Body of pancreas (tissue), 4 donors: Measurements from ENCODE around the gene WDFY4. TPM values are rescaled to one million over a fixed set of nuclear protein-coding genes. Genes with fewer than 3 reads are reported as not detected.
A peak's percentile ranks its signal among the peaks of the same experiment; 100 is the strongest.

ENCODE experiments used
- ATAC-seq: fragments of 150-250 bp; one replicate; pipeline ENCODE4 v1.9.1; 2016
- DNase-seq, 4 donors: peaks; one replicate each; pipeline ENCODE4 v3.0.0-alpha.2; 2019
- H3K27ac ChIP-seq, 4 donors: fragments of 200-600 bp; sonication (generic); 1 replicate in 3 of 4; 2 replicates in 1 of 4; pipeline versions ENCODE4 v1.5.1 to v1.6.1; 2016 to 2019; ENCODE audit warnings: mild to moderate bottlenecking in 1 of 4, mixed read lengths in 1 of 4, moderate library complexity in 1 of 4
- H3K27me3 ChIP-seq, 2 donors: fragments of 200-600 bp; sonication (generic); one replicate each; pipeline ENCODE4 v1.6.0; 2016; ENCODE audit warnings: mild to moderate bottlenecking in 1 of 2
- H3K36me3 ChIP-seq, 2 donors: fragments of 200-600 bp; sonication (generic); replicated peaks in 1 of 2; 2 replicates each; pipeline ENCODE4 v1.5.1; 2016; ENCODE audit warnings: low read depth in 2 of 2; ENCODE audit not compliant: insufficient read depth in 1 of 2
- H3K4me1 ChIP-seq: fragments of 200-600 bp; sonication (generic); one replicate; pipeline ENCODE4 v1.6.0; 2016
- H3K4me3 ChIP-seq, 2 donors: fragments of 200-600 bp; sonication (generic); 1 replicate in 1 of 2; 2 replicates in 1 of 2; pipeline ENCODE4 v1.5.1; 2016 to 2019
- H3K9me3 ChIP-seq, 3 donors: fragments of 200-600 bp; sonication (generic); 1 replicate in 2 of 3; 2 replicates in 1 of 3; pipeline ENCODE4 v1.5.1; 2016
- POLR2A ChIP-seq, 3 donors: fragments of 450-650 bp; IDR thresholded peaks; one replicate each; pipeline ENCODE4 v1.6.1; 2016; ENCODE audit warnings: antibody characterized with exemption in 3 of 3, mild to moderate bottlenecking in 2 of 3
- WGBS, 2 donors: methylation state at CpG; one replicate each; pipeline ENCODE4 v1.1.5; 2017; 5-methylcytosine and 5-hydroxymethylcytosine counted together
- intact Hi-C: fragments of 100-400 bp; cut with DNase I; formaldehyde crosslinking; loops from one replicate; pipeline ENCODE4 v1.15.1; 2023
- total RNA-seq, 2 donors: library from RNA; depleted of rRNA; stranded (reverse); fragments of >200 nt; gene quantifications; one replicate each; pipeline ENCODE4 v1.1.0, GENCODE V29; 2016
- TF ChIP-seq, protein P1 (sequence below), 7 experiments: fragments of 450-650 bp in 4 of 7; fragments of 200-600 bp in 3 of 7; sonication (generic) in 3 of 7; IDR thresholded peaks; one replicate each; pipeline ENCODE4 v1.5.1; 2016 to 2019; ENCODE audit warnings: antibody characterized with exemption in 7 of 7

The WDFY4 gene
- total RNA-seq, 2 donors from 2014 or later, result 0.66 to 2.3 TPM

DNA sequence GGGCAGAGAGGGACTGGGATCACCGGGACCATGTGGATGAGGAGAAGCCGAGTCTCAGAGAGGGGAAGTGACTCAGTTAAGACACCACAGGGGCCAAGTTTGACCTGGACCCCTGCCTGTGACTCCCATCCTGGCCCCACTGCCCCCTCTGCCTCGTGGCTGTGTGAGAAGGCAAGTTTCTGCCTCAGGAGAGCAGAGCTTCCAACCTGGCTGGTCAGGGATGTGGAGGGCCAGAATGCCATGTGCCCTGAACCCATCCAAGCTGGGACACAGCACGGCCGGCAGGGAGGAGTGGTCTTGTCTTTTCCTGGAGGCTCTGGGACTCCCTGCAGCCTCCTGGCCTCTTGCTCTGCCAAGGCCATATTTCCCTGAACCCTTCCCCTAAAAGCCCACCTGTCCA, 19.5 kb downstream of the WDFY4 start:
- Histone ChIP-seq H3K4me3 (no peak overlapping the region), H3K36me3 (no peaks in the 10 kb centered on the region), H3K27me3 (peaks cover 0 to 4% of the 10 kb centered on the region in 2 donors), H3K4me1 (no peaks in the 10 kb centered on the region), H3K9me3 (no peaks in the 10 kb centered on the region), H3K27ac (no peak overlapping the region)
- ATAC-seq (no peak), DNase-seq (no peak)
- TF ChIP-seq POLR2A (IDR thresholded peaks at IDR 0.05), result no peak
- TF ChIP-seq, protein P1, sequence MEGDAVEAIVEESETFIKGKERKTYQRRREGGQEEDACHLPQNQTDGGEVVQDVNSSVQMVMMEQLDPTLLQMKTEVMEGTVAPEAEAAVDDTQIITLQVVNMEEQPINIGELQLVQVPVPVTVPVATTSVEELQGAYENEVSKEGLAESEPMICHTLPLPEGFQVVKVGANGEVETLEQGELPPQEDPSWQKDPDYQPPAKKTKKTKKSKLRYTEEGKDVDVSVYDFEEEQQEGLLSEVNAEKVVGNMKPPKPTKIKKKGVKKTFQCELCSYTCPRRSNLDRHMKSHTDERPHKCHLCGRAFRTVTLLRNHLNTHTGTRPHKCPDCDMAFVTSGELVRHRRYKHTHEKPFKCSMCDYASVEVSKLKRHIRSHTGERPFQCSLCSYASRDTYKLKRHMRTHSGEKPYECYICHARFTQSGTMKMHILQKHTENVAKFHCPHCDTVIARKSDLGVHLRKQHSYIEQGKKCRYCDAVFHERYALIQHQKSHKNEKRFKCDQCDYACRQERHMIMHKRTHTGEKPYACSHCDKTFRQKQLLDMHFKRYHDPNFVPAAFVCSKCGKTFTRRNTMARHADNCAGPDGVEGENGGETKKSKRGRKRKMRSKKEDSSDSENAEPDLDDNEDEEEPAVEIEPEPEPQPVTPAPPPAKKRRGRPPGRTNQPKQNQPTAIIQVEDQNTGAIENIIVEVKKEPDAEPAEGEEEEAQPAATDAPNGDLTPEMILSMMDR (IDR thresholded peaks at IDR 0.05), result no peak
- intact Hi-C loops, result no loop called here
- WGBS, 2 donors, result 43 to 60% methylated on average over 4 of the region's 5 CpGs

GRCh38 chr10:48705401-48705938, 20.8 kb downstream of the WDFY4 start:
- DNase-seq (no peak), ATAC-seq (no peak)
- H3K9me3 ChIP-seq, result no peaks in the 10 kb centered on the region
- H3K4me1 ChIP-seq, result no peaks in the 10 kb centered on the region
- H3K27me3 ChIP-seq, result peaks cover 0 to 4% of the 10 kb centered on the region in 2 donors
- H3K27ac ChIP-seq, result no peak overlapping the region
- intact Hi-C loops, result no loop called here
- no peak overlapping the region for H3K4me3 ChIP-seq
- 58 to 59% methylated on average over 9 of the region's 9 CpGs for WGBS, 2 donors
- TF ChIP-seq, protein P1 (IDR thresholded peaks at IDR 0.05), result no peak
- no peak for TF ChIP-seq POLR2A (IDR thresholded peaks at IDR 0.05)
- no peaks in the 10 kb centered on the region for H3K36me3 ChIP-seq

DNA sequence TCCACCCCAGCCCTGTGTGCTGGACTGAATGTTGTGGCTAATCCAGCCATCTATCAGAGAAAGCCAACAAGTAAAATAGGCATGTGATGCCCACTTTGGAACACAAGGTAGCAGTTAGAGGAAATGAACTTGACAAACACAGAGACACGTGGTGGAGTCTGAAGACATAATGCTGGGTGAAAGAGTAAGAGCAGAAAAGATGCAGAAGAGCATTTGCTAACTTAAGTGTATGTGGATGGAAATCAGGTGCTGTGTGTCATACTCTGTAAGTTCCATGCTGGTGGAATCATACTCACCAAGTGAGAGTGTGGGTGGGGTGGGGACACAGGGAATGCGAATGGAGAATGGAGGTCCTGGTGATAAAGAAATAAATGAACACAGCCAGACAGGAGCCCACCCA, 22.8 kb downstream of the WDFY4 start:
- Histone ChIP-seq H3K9me3 (no peaks in the 10 kb centered on the region), H3K4me3 (no peak overlapping the region), H3K27ac (no peak overlapping the region), H3K36me3 (no peaks in the 10 kb centered on the region), H3K27me3 (peaks cover 0 to 4% of the 10 kb centered on the region in 2 donors), H3K4me1 (no peaks in the 10 kb centered on the region)
- DNase-seq, result no peak
- ATAC-seq, result no peak
- intact Hi-C loops, result no loop called here
- TF ChIP-seq, protein P1 (IDR thresholded peaks at IDR 0.05), result no peak
- no peak for TF ChIP-seq POLR2A (IDR thresholded peaks at IDR 0.05)
- 38 to 47% methylated on average over 2 of the region's 2 CpGs for WGBS, 2 donors

GRCh38 chr10:48708144-48708543, 23.5 kb downstream of the WDFY4 start:
- TF ChIP-seq, protein P1 (IDR thresholded peaks at IDR 0.05), result no peak
- no peak for TF ChIP-seq POLR2A (IDR thresholded peaks at IDR 0.05)
- Histone ChIP-seq H3K4me1 (no peaks in the 10 kb centered on the region), H3K9me3 (no peaks in the 10 kb centered on the region), H3K27ac (no peak overlapping the region), H3K36me3 (no peaks in the 10 kb centered on the region), H3K4me3 (no peak overlapping the region), H3K27me3 (peaks cover 0 to 4% of the 10 kb centered on the region in 2 donors)
- intact Hi-C loops, result no loop called here
- 51 to 52% methylated on average over 5 of the region's 5 CpGs for WGBS, 2 donors
- DNase-seq (peak in 1 of 4 donors; percentile 7), ATAC-seq (no peak)

DNA sequence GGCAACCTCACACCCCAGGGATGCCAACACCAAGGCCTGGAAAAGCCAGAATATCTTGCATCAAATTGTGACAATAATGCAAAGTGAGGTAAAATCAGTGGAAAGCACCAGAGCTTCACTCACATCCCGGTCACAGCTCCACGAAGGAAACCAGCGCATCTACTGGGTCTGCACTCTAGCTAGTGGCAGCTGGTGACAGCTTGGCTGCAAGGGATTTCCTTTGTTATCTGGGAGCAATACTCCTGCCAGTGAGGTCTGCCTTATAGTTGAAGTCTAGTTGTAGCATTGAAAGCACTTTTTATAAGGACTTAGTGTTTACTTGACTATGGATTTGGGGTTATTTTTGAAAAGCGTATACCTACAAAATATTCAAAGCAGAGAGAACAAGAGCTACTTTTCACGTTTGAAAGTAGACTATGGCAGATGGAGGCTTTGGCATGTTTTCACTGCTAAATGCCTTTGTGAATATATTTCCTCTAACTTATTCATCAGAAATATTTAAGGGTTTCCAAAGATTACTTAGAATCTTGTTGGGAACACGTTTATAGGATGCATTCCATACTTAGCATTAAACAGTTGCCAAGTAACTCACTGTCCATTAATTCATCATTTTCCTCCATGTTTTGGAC, 26.1 kb downstream of the WDFY4 start:
- DNase-seq (no peak), ATAC-seq (no peak)
- 70 to 77% methylated on average over 6 of the region's 6 CpGs for WGBS, 2 donors
- no peak for TF ChIP-seq POLR2A (IDR thresholded peaks at IDR 0.05)
- TF ChIP-seq, protein P1 (IDR thresholded peaks at IDR 0.05), result no peak
- H3K9me3 ChIP-seq, result peaks cover 0 to 6% (median 0%) of the 10 kb centered on the region in 3 donors
- intact Hi-C loops, result no loop called here
- H3K4me3 ChIP-seq, result no peak overlapping the region
- no peaks in the 10 kb centered on the region for H3K27me3 ChIP-seq
- no peaks in the 10 kb centered on the region for H3K4me1 ChIP-seq
- H3K27ac ChIP-seq, result no peak overlapping the region
- H3K36me3 ChIP-seq, result no peaks in the 10 kb centered on the region
